HepG2 (cell line): ENCODE measurements around the gene OSBPL8. TPM values are rescaled to one million over a fixed set of nuclear protein-coding genes. Genes with fewer than 3 reads are reported as not detected.

Source experiments
- ATAC-seq: fragments of 200-7000 bp; cut with Tn5 transposase; 3 replicates; pipeline ENCODE4 v1.9.1; 2020; ENCODE audit warnings: mild to moderate bottlenecking, moderate library complexity
- BruUV-seq: library from RNA; stranded (reverse); fragments of 400-500 nt; replicated peaks from 2 replicates; lab custom pipeline; 2021; lab: Mats Ljungman, UMichigan
- CTCF ChIA-PET: fragments of 300-600 bp; formaldehyde crosslinking; extraction: SDS; loops from one replicate; lab custom pipeline; 2021; ENCODE audit warnings: low total read pairs, inconsistent platforms, low intra/inter-chr PET ratio; lab: Yijun Ruan, JAX
- POLR2A ChIA-PET: fragments of 350-600 bp; sonication (Branson Sonifier 250); formaldehyde crosslinking; loops from one replicate; lab custom pipeline; 2020; ENCODE audit warnings: antibody characterized with exemption, inconsistent platforms; lab: Yijun Ruan, JAX
- DNase-seq: peaks from one replicate; pipeline ENCODE4 v3.0.0-alpha.2; 2015; ENCODE audit warnings: low spot score
- FAIRE-seq: peaks from 3 replicates; lab custom pipeline; 2011; peaks lifted over from hg19 to GRCh38; lab: Jason Lieb, UNC
- H2AFZ ChIP-seq: one replicate; pipeline ENCODE4 v1.6.1; 2011; ENCODE audit warnings: low read length, inconsistent platforms
- H3K27ac ChIP-seq: fragments of 300-600 bp; 3 replicates; pipeline ENCODE4 v1.8.0; 2011; ENCODE audit warnings: mixed run types, mild to moderate bottlenecking, mixed read lengths, low read length, inconsistent platforms; ENCODE audit not compliant: insufficient read depth; ENCODE audit errors: extremely low read length
- H3K27me3 ChIP-seq, 2 experiments: fragments of 200-600 bp in 1 of 2; 2 replicates in 1 of 2; 3 replicates in 1 of 2; pipeline versions ENCODE4 v1.6.0 to v1.8.0; 2011; ENCODE audit warnings: low read length in 2 of 2, mild to moderate bottlenecking in 2 of 2, moderate library complexity in 2 of 2, inconsistent platforms in 1 of 2; ENCODE audit not compliant: insufficient read depth in 2 of 2, control insufficient read depth in 1 of 2
- H3K36me3 ChIP-seq, 2 experiments: fragments of 200-600 bp in 1 of 2; replicated peaks in 1 of 2; 2 replicates in 1 of 2; 3 replicates in 1 of 2; pipeline versions ENCODE4 v1.5.1 to v1.8.0; 2011; ENCODE audit warnings: low read length in 2 of 2, inconsistent platforms in 1 of 2; ENCODE audit not compliant: insufficient read depth in 2 of 2, control insufficient read depth in 1 of 2
- H3K4me1 ChIP-seq: 2 replicates; pipeline ENCODE4 v1.5.1; 2012; ENCODE audit warnings: low read length, inconsistent platforms; ENCODE audit not compliant: insufficient read depth
- H3K4me2 ChIP-seq: 2 replicates; pipeline ENCODE4 v1.6.0; 2011; ENCODE audit warnings: low read depth, low read length, inconsistent platforms
- H3K4me3 ChIP-seq, 3 experiments: fragments of 200-600 bp in 1 of 3; sonication (generic), shearing (Covaris generic) in 1 of 3; replicated peaks in 1 of 3; 2 replicates each; pipeline ENCODE4 v1.5.1; 2011 to 2016; ENCODE audit warnings: low read length in 3 of 3, inconsistent platforms in 2 of 3, low read depth in 2 of 3, mild to moderate bottlenecking in 2 of 3, control low read depth in 1 of 3, mixed read lengths in 1 of 3; ENCODE audit not compliant: insufficient read depth in 1 of 3
- H3K79me2 ChIP-seq: one replicate; pipeline ENCODE4 v1.6.1; 2011; ENCODE audit warnings: low read length, inconsistent platforms; ENCODE audit not compliant: insufficient read depth
- H3K9ac ChIP-seq: 2 replicates; pipeline ENCODE4 v1.6.0; 2011; ENCODE audit warnings: mild to moderate bottlenecking, low read depth, low read length, inconsistent platforms; ENCODE audit not compliant: insufficient read depth
- H3K9me3 ChIP-seq: 2 replicates; pipeline ENCODE4 v1.5.1; 2012; ENCODE audit warnings: mild to moderate bottlenecking, low read length
- H4K20me1 ChIP-seq: 2 replicates; pipeline ENCODE4 v1.6.0; 2011; ENCODE audit warnings: inconsistent platforms, mild to moderate bottlenecking, low read length, moderate library complexity; ENCODE audit not compliant: insufficient read depth
- BRCA1 ChIP-seq: sonication (generic); formaldehyde crosslinking; IDR thresholded peaks from 2 replicates; pipeline ENCODE4 v1.4.0; 2020; ENCODE audit warnings: missing genetic modification reagents
- MBD4 ChIP-seq: IDR thresholded peaks from 2 replicates; pipeline ENCODE4 v1.6.1; 2012; ENCODE audit warnings: low read length, inconsistent platforms, borderline replicate concordance
- MEIS1 ChIP-seq: sonication (generic); formaldehyde crosslinking; IDR thresholded peaks from 2 replicates; pipeline ENCODE4 v1.9.0; 2021; ENCODE audit warnings: mild to moderate bottlenecking, missing genetic modification reagents, moderate library complexity, borderline replicate concordance
- NCOR1 ChIP-seq: fragments of 200-600 bp; sonication (generic); IDR thresholded peaks from 2 replicates; pipeline ENCODE4 v1.7.0; 2017; ENCODE audit warnings: antibody characterized with exemption, low read length, borderline replicate concordance
- NR2C2 ChIP-seq: sonication (generic); formaldehyde crosslinking; IDR thresholded peaks from 2 replicates; pipeline ENCODE4 v1.4.0; 2020; ENCODE audit warnings: missing genetic modification reagents, mild to moderate bottlenecking, moderate library complexity, borderline replicate concordance
- PPARG ChIP-seq: conservative IDR thresholded peaks from 2 replicates; pipeline ENCODE4 v1.6.1; 2016; ENCODE audit warnings: missing biosample characterization, missing genetic modification reagents
- ZBTB25 ChIP-seq: IDR thresholded peaks from 2 replicates; pipeline ENCODE4 v1.6.1; 2018; ENCODE audit warnings: missing genetic modification reagents
- ZEB1 ChIP-seq: IDR thresholded peaks from 2 replicates; pipeline ENCODE4 v1.6.1; 2012; ENCODE audit warnings: mild to moderate bottlenecking, low read depth, inconsistent platforms; ENCODE audit not compliant: insufficient replicate concordance
- ZKSCAN8 ChIP-seq: IDR thresholded peaks from 2 replicates; pipeline ENCODE4 v1.6.1; 2016; ENCODE audit warnings: borderline replicate concordance, missing genetic modification reagents, missing compliant biosample characterization
- ZNF124 ChIP-seq: sonication (generic); formaldehyde crosslinking; IDR thresholded peaks from 2 replicates; pipeline ENCODE4 v1.4.0; 2020; ENCODE audit warnings: missing genetic modification reagents
- ZNF234 ChIP-seq: sonication (generic); formaldehyde crosslinking; conservative IDR thresholded peaks from 2 replicates; pipeline ENCODE4 v1.5.1; 2020; ENCODE audit warnings: mild to moderate bottlenecking, missing genetic modification reagents
- ZNF251 ChIP-seq: sonication (generic); formaldehyde crosslinking; IDR thresholded peaks from 2 replicates; pipeline ENCODE4 v1.9.0; 2021; ENCODE audit warnings: mild to moderate bottlenecking, missing genetic modification reagents
- ZNF362 ChIP-seq: sonication (generic); formaldehyde crosslinking; IDR thresholded peaks from 2 replicates; pipeline ENCODE4 v1.4.0; 2020; ENCODE audit warnings: missing genetic modification reagents, mild to moderate bottlenecking, borderline replicate concordance
- ZNF546 ChIP-seq: sonication (generic); formaldehyde crosslinking; conservative IDR thresholded peaks from 2 replicates; pipeline ENCODE4 v1.8.1; 2023; ENCODE audit warnings: mild to moderate bottlenecking, missing genetic modification reagents
- ZNF607 ChIP-seq: sonication (generic); formaldehyde crosslinking; IDR thresholded peaks from 2 replicates; pipeline ENCODE4 v1.5.1; 2020; ENCODE audit warnings: missing genetic modification reagents, mild to moderate bottlenecking, borderline replicate concordance
- ZNF619 ChIP-seq: sonication (generic); formaldehyde crosslinking; IDR thresholded peaks from 2 replicates; pipeline ENCODE4 v1.4.0; 2020; ENCODE audit warnings: mild to moderate bottlenecking, missing genetic modification reagents
- ZNF674 ChIP-seq: sonication (generic); formaldehyde crosslinking; IDR thresholded peaks from 2 replicates; pipeline ENCODE4 v1.5.0; 2020; ENCODE audit warnings: low read depth, mild to moderate bottlenecking, missing genetic modification reagents
- ZNF839 ChIP-seq: sonication (generic); formaldehyde crosslinking; IDR thresholded peaks from 2 replicates; pipeline ENCODE4 v1.4.0; 2020; ENCODE audit warnings: missing genetic modification reagents, mild to moderate bottlenecking, borderline replicate concordance
- WGBS: methylation state at CpG from one replicate; pipeline ENCODE4 v1.1.6; 2017; ENCODE audit warnings: low lambda C conversion rate; 5-methylcytosine and 5-hydroxymethylcytosine counted together
- in situ Hi-C: cut with HindIII; loops from 2 replicates; pipeline ENCODE4 v1.10.0; 2017; ENCODE audit warnings: low pct_unique_long_range_greater_than_20kb; ENCODE audit not compliant: extremely low pct_ligation_motif_present
- intact Hi-C: fragments of 100-400 bp; cut with micrococcal nuclease; formaldehyde crosslinking; loops from one replicate; pipeline ENCODE4 v1.10.0; 2022; ENCODE audit not compliant: unreplicated experiment
- polyA plus RNA-seq, 8 experiments: library from polyadenylated mRNA; depleted of rRNA in 3 of 8; stranded (reverse) in 7 of 8; unstranded in 1 of 8; fragments of >200 nt; fragmentation: Illumina TruSeq in 4 of 8; extraction: Trizol in 4 of 8; gene quantifications; 2 replicates each; pipeline versions ENCODE4 v1.2.1 to v1.2.3, GENCODE V29; 2011 to 2016; ENCODE audit warnings: low read depth in 4 of 8, missing spikeins in 1 of 8, mixed read lengths in 1 of 8; ENCODE audit not compliant: insufficient read depth in 1 of 8
- total RNA-seq, 5 experiments: library from RNA; depleted of rRNA; stranded (reverse); fragments of >200 nt; fragmentation: Illumina TruSeq; extraction: Trizol; gene quantifications; 2 replicates each; pipeline ENCODE4 v1.2.3, GENCODE V29; 2016; ENCODE audit warnings: low read depth in 1 of 5

OSBPL8 gene
- total and polyA plus RNA-seq, 2 of the 13 experiments (the other 11 are each of a cell fraction or from before 2014, with no cell fraction given), result 11.0 to 33.9 TPM

- Histone ChIP-seq H3K4me3 (no peak overlapping the region), H3K27ac (no peak overlapping the region), H3K27me3 (no peaks in the 10 kb centered on the region; a peak in 1 of 5 replicates), H3K4me2 (no peak overlapping the region), H2AFZ (no peak overlapping the region), H4K20me1 (no peaks in the 10 kb centered on the region), H3K9ac (no peak overlapping the region), H3K4me1 (peaks cover 20% of the 10 kb centered on the region), H3K79me2 (peaks cover 65% of the 10 kb centered on the region), H3K9me3 (no peaks in the 10 kb centered on the region), H3K36me3 (no peaks in the 10 kb centered on the region)
- in situ Hi-C loops (no loop called here), intact Hi-C loops (no loop called here)
- FAIRE-seq (no peak), ATAC-seq (no peak), DNase-seq (no peak)
- ChIA-PET POLR2A (no interaction called here), CTCF (no interaction called here)
- no TSS peak for BruUV-seq
- 82% methylated on average over 7 of the region's 7 CpGs for WGBS
- TF ChIP-seq ZNF546 (no peak), MBD4 (no peak), MEIS1 (no peak), PPARG (CRISPR knock-in tag) (no peak), ZEB1 (no peak), BRCA1 (CRISPR knock-in tag) (no peak), ZNF251 (no peak), NR2C2 (CRISPR knock-in tag) (no peak), ZNF674 (CRISPR knock-in tag) (no peak), ZNF124 (CRISPR knock-in tag) (no peak), ZNF234 (CRISPR knock-in tag) (no peak), ZKSCAN8 (CRISPR knock-in tag) (no peak), NCOR1 (no peak), ZNF362 (no peak), ZNF607 (CRISPR knock-in tag) (no peak), ZNF839 (CRISPR knock-in tag) (no peak), ZBTB25 (no peak), ZNF619 (CRISPR knock-in tag) (no peak)
These were observed 4.3 kb downstream of the OSBPL8 start for GRCh38 chr12:76555231-76555767.
